Heart left ventricle (tissue), 13 donors: Measurements from ENCODE around the gene PIP5K1B.

Source experiments
- POLR2A ChIP-seq, 2 donors: fragments of 450-650 bp; IDR thresholded peaks; one replicate each; pipeline ENCODE4 v1.6.1; 2017; ENCODE audit warnings: antibody characterized with exemption in 2 of 2, mild to moderate bottlenecking in 2 of 2, moderate library complexity in 2 of 2
- TF ChIP-seq, protein P1 (sequence below), 12 donors: fragments of 200-600 bp; sonication (generic) in 4 of 12; IDR thresholded peaks; one replicate each; pipeline versions ENCODE4 v1.5.0 to v1.8.0; 2018 to 2022; ENCODE audit warnings: antibody characterized with exemption in 12 of 12, mild to moderate bottlenecking in 5 of 12
- donor health status: ischemic (EF 13 %, LVEDD 7.1; RV severe dilation, severe dysfunction).
- donor health status: DM: no; HTN: yes; CAD: no.
- donor health status: DM: no; HTN: no; CAD: no.
- donor health status: ischemic (EF 25% LVEDD 6.9; RV normal size, moderate dysfunction).
- donor health status: ischemic (EF 25% LVEDD 5.7; RV mildly dilated, moderate dysfunction).
- donor health status: ischemic (EF 35%, LVEDD 5.7; RV mildly dilated, moderate dysfunction).
- donor health status: nonischemic (EF 11% LVEDD 7.7; RV severe dilation, severe dysfunction).
- donor health status: DM: yes; HTN: yes; CAD: no.
- donor health status: PGD.
- donor health status: ischemic (EF 29% LVEDD 5.4; RV normal size, mild dysfunction).
- donor health status: nonischemic (EF 23%, LVEDD 6.1; RV moderate dilation, normal function).

- no peak for TF ChIP-seq POLR2A (IDR thresholded peaks at IDR 0.05)
- TF ChIP-seq, protein P1, sequence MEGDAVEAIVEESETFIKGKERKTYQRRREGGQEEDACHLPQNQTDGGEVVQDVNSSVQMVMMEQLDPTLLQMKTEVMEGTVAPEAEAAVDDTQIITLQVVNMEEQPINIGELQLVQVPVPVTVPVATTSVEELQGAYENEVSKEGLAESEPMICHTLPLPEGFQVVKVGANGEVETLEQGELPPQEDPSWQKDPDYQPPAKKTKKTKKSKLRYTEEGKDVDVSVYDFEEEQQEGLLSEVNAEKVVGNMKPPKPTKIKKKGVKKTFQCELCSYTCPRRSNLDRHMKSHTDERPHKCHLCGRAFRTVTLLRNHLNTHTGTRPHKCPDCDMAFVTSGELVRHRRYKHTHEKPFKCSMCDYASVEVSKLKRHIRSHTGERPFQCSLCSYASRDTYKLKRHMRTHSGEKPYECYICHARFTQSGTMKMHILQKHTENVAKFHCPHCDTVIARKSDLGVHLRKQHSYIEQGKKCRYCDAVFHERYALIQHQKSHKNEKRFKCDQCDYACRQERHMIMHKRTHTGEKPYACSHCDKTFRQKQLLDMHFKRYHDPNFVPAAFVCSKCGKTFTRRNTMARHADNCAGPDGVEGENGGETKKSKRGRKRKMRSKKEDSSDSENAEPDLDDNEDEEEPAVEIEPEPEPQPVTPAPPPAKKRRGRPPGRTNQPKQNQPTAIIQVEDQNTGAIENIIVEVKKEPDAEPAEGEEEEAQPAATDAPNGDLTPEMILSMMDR (IDR thresholded peaks at IDR 0.05) = no peak
Observed at GRCh38 chr9:68703672-68704071, 1.4 kb upstream of the PIP5K1B start.
